Mesendoderm (in vitro differentiated cells): ENCODE data around the gene DTL.
"Not testable (repeated sequence)": the region's sequence is repeated elsewhere in the genome, so short reads cannot be mapped to it uniquely, and the experiment has no call there.

Experiments
- DNase-seq: peaks from one replicate; pipeline ENCODE4 v3.0.0; 2013
- H2AK5ac ChIP-seq: 2 replicates; pipeline ENCODE4 v1.6.1; 2013; ENCODE audit warnings: low read length, inconsistent platforms
- H2BK120ac ChIP-seq: 2 replicates; pipeline ENCODE4 v1.6.1; 2013; ENCODE audit warnings: low read depth, mild to moderate bottlenecking, low read length, moderate library complexity, mixed read lengths
- H2BK15ac ChIP-seq: replicated peaks from 2 replicates; pipeline ENCODE4 v1.6.1; 2013; ENCODE audit warnings: low read depth, mild to moderate bottlenecking, moderate library complexity
- H2BK5ac ChIP-seq: 2 replicates; pipeline ENCODE4 v1.6.1; 2013; ENCODE audit warnings: low read length, inconsistent platforms
- H3K18ac ChIP-seq: 2 replicates; pipeline ENCODE4 v1.6.1; 2013; ENCODE audit warnings: mild to moderate bottlenecking, low read length, mixed read lengths
- H3K23ac ChIP-seq: one replicate; pipeline ENCODE4 v1.6.1; 2013; ENCODE audit warnings: low read length
- H3K27ac ChIP-seq: 2 replicates; pipeline ENCODE4 v1.5.1; 2013; ENCODE audit warnings: low read depth, mild to moderate bottlenecking, inconsistent platforms, low read length, moderate library complexity
- H3K27me3 ChIP-seq: 2 replicates; pipeline ENCODE4 v1.6.1; 2013; ENCODE audit warnings: low read length, control low read depth, mild to moderate bottlenecking, inconsistent platforms; ENCODE audit not compliant: insufficient read depth, poor library complexity
- H3K36me3 ChIP-seq: 2 replicates; pipeline ENCODE4 v1.6.1; 2013; ENCODE audit warnings: low read length, inconsistent platforms; ENCODE audit not compliant: control insufficient read depth, insufficient read depth
- H3K4ac ChIP-seq: one replicate; pipeline ENCODE4 v1.6.1; 2013; ENCODE audit warnings: low read depth, mild to moderate bottlenecking, low read length, moderate library complexity
- H3K4me1 ChIP-seq: 2 replicates; pipeline ENCODE4 v1.6.1; 2013; ENCODE audit warnings: low read depth, low read length, inconsistent platforms; ENCODE audit not compliant: control insufficient read depth
- H3K4me2 ChIP-seq: 2 replicates; pipeline ENCODE4 v1.6.1; 2013; ENCODE audit warnings: low read length
- H3K4me3 ChIP-seq: 2 replicates; pipeline ENCODE4 v1.5.1; 2013; ENCODE audit warnings: mild to moderate bottlenecking, low read length
- H3K56ac ChIP-seq: one replicate; pipeline ENCODE4 v1.6.1; 2013; ENCODE audit warnings: low read length
- H3K79me1 ChIP-seq: 2 replicates; pipeline ENCODE4 v1.6.1; 2013; ENCODE audit warnings: low read length, inconsistent platforms
- H3K79me2 ChIP-seq: 2 replicates; pipeline ENCODE4 v1.6.1; 2013; ENCODE audit warnings: mild to moderate bottlenecking, low read length; ENCODE audit not compliant: control insufficient read depth, insufficient read depth
- H3K9ac ChIP-seq: 2 replicates; pipeline ENCODE4 v1.6.1; 2013; ENCODE audit warnings: low read length, inconsistent platforms
- H4K5ac ChIP-seq: one replicate; pipeline ENCODE4 v1.6.1; 2013; ENCODE audit warnings: low read length
- H4K8ac ChIP-seq: one replicate; pipeline ENCODE4 v1.6.1; 2013; ENCODE audit warnings: low read depth, mild to moderate bottlenecking, control low read depth, low read length, moderate library complexity
- WGBS: extraction: QIAGEN DNeasy Blood & Tissue Kit; methylation state at CpG from one replicate; pipeline ENCODE4 v1.1.7; 2013; ENCODE audit warnings: low lambda C conversion rate, missing lambda C conversion rate; ENCODE audit not compliant: insufficient coverage; ENCODE audit errors: extremely low coverage; 5-methylcytosine and 5-hydroxymethylcytosine counted together

Gene DTL

GRCh38 chr1:212012034-212012740 lies 23.4 kb upstream of the DTL start:
- Histone ChIP-seq H3K79me1 (no peaks in the 10 kb centered on the region), H3K4me2 (no peak overlapping the region), H3K4me1 (no peaks in the 10 kb centered on the region), H3K56ac (no peak overlapping the region), H3K27ac (no peak overlapping the region), H2AK5ac (no peak overlapping the region), H4K5ac (no peak overlapping the region), H3K79me2 (no peaks in the 10 kb centered on the region), H3K23ac (no peak overlapping the region), H3K4me3 (no peak overlapping the region), H3K27me3 (no peaks in the 10 kb centered on the region), H3K4ac (no peak overlapping the region), H3K18ac (no peak overlapping the region), H4K8ac (no peak overlapping the region), H2BK120ac (no peak overlapping the region), H3K36me3 (peaks cover 2% of the 10 kb centered on the region), H2BK15ac (no peak overlapping the region), H3K9ac (no peak overlapping the region), H2BK5ac (no peak overlapping the region)
- WGBS, result no CpG with 5 or more reads among the region's 7 CpGs
- peak; percentile 78 for DNase-seq

DNA sequence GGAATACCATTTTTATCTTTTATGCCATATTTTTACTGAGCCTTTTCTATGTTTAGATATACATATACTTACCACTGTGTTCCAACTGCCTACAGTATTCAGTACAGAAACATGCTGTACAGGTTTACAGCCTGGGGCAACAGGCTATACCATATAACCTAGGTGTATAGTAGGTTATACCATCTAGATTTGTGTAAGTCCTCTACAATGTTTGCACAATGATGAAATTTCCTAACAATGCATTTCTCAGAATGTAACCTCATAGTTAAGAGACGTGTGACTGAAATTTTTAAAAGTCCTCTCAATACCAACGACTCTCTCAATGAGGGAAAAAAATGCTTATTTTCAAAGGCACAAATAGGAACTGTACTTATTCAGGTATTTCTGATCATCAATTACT lies 21.9 kb upstream of the DTL start:
- H3K4me3 ChIP-seq, result no peak overlapping the region
- no peak for DNase-seq
- H3K23ac ChIP-seq, result no peak overlapping the region
- no peak overlapping the region for H3K56ac ChIP-seq
- H3K4me2 ChIP-seq, result no peak overlapping the region
- no peak overlapping the region for H3K9ac ChIP-seq
- H2BK15ac ChIP-seq, result no peak overlapping the region
- H3K18ac ChIP-seq, result no peak overlapping the region
- H3K27ac ChIP-seq, result no peak overlapping the region
- H3K27me3 ChIP-seq, result no peaks in the 10 kb centered on the region
- no peak overlapping the region for H4K5ac ChIP-seq
- no peaks in the 10 kb centered on the region for H3K79me1 ChIP-seq
- H2BK120ac ChIP-seq, result no peak overlapping the region
- H2AK5ac ChIP-seq, result no peak overlapping the region
- H2BK5ac ChIP-seq, result no peak overlapping the region
- no peaks in the 10 kb centered on the region for H3K4me1 ChIP-seq
- H3K79me2 ChIP-seq, result no peaks in the 10 kb centered on the region
- H3K4ac ChIP-seq, result no peak overlapping the region
- WGBS, result no CpG with 5 or more reads among the region's 2 CpGs
- no peak overlapping the region for H4K8ac ChIP-seq
- H3K36me3 ChIP-seq, result no peaks in the 10 kb centered on the region

DNA sequence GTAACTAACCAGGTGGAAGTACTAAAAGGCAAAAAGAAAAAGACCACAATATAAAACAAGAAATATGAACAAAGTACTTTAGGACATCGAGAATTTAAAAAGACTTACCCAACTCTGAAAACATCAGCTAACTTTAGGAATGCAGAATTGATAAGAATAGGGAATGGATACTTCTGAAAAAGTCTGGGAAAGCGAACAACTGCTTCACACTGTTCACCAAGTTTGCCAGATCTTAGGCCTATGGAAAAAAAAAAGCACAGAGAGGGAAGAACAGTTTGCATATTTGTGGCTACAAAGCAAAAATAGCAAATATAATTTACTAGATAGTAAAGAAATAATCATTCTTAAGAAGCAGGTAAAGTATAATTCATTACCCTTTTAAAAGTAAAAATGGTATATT lies 14.6 kb upstream of the DTL start:
- no peak overlapping the region for H2BK120ac ChIP-seq
- H3K18ac ChIP-seq, result no peak overlapping the region
- no peak overlapping the region for H2BK15ac ChIP-seq
- no peak overlapping the region for H4K5ac ChIP-seq
- H3K23ac ChIP-seq, result no peak overlapping the region
- no peaks in the 10 kb centered on the region for H3K36me3 ChIP-seq
- H2BK5ac ChIP-seq, result no peak overlapping the region
- no CpG with 5 or more reads among the region's 2 CpGs for WGBS
- H3K56ac ChIP-seq, result no peak overlapping the region
- peaks cover 2% of the 10 kb centered on the region for H3K79me1 ChIP-seq
- no peaks in the 10 kb centered on the region for H3K27me3 ChIP-seq
- H3K79me2 ChIP-seq, result peaks cover 2% of the 10 kb centered on the region
- no peak overlapping the region for H3K4ac ChIP-seq
- H3K4me3 ChIP-seq, result no peak overlapping the region
- H3K4me1 ChIP-seq, result no peaks in the 10 kb centered on the region
- no peak for DNase-seq
- no peak overlapping the region for H2AK5ac ChIP-seq
- no peak overlapping the region for H4K8ac ChIP-seq
- no peak overlapping the region for H3K27ac ChIP-seq
- no peak overlapping the region for H3K9ac ChIP-seq
- no peak overlapping the region for H3K4me2 ChIP-seq

DNA sequence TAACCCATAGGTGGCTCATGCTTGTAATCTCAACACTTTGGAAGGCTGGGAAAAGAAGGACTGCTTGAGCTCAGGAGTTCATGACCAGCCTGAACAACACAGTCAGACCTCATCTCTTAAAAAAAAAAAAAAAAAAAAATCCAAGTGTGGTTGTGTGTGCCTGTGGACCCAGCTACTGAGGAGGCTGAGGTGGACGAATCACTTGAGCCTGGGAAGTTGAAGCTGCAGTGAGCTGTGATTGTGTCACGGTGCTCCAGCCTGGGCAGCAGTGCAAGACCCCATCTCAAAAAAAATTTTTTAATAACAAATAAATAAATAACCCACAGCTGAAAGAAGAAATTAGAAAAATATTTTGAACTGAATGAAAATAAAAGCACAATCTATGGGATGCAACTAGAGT lies 14.0 kb upstream of the DTL start:
- Histone ChIP-seq H3K27ac (no peak overlapping the region), H3K79me2 (peaks cover 4% of the 10 kb centered on the region), H4K8ac (no peak overlapping the region), H3K4me1 (no peaks in the 10 kb centered on the region), H3K18ac (no peak overlapping the region), H2BK5ac (no peak overlapping the region), H2BK120ac (no peak overlapping the region), H3K4me2 (no peak overlapping the region), H3K23ac (no peak overlapping the region), H4K5ac (no peak overlapping the region), H3K56ac (no peak overlapping the region), H2BK15ac (no peak overlapping the region), H3K9ac (no peak overlapping the region), H3K4ac (no peak overlapping the region), H3K4me3 (no peak overlapping the region), H3K36me3 (no peaks in the 10 kb centered on the region), H2AK5ac (no peak overlapping the region), H3K27me3 (no peaks in the 10 kb centered on the region), H3K79me1 (peaks cover 2% of the 10 kb centered on the region)
- DNase-seq, result peak; percentile 18
- WGBS, result no CpG with 5 or more reads among the region's 2 CpGs

GRCh38 chr1:212022908-212023307 lies 12.6 kb upstream of the DTL start:
- not testable (repeated sequence) for H3K4ac ChIP-seq, H3K27ac ChIP-seq, H4K5ac ChIP-seq, H2BK15ac ChIP-seq, H3K79me2 ChIP-seq, H2BK5ac ChIP-seq, H3K4me3 ChIP-seq, H3K56ac ChIP-seq, H3K18ac ChIP-seq, H4K8ac ChIP-seq, H3K79me1 ChIP-seq, H2BK120ac ChIP-seq, DNase-seq, H3K4me2 ChIP-seq, H3K23ac ChIP-seq, H3K4me1 ChIP-seq, H3K27me3 ChIP-seq, H2AK5ac ChIP-seq, H3K9ac ChIP-seq, H3K36me3 ChIP-seq

GRCh38 chr1:212024469-212025149 lies 10.9 kb upstream of the DTL start:
- H4K5ac ChIP-seq, result no peak overlapping the region
- DNase-seq, result no peak
- H3K79me2 ChIP-seq, result peaks cover 20% of the 10 kb centered on the region
- no peak overlapping the region for H4K8ac ChIP-seq
- H3K56ac ChIP-seq, result no peak overlapping the region
- no peak overlapping the region for H3K9ac ChIP-seq
- H2BK15ac ChIP-seq, result no peak overlapping the region
- no peak overlapping the region for H3K27ac ChIP-seq
- H3K18ac ChIP-seq, result no peak overlapping the region
- H3K27me3 ChIP-seq, result no peaks in the 10 kb centered on the region
- no peaks in the 10 kb centered on the region for H3K36me3 ChIP-seq
- H3K4me3 ChIP-seq, result no peak overlapping the region
- no peak overlapping the region for H3K4ac ChIP-seq
- H3K23ac ChIP-seq, result no peak overlapping the region
- no peaks in the 10 kb centered on the region for H3K4me1 ChIP-seq
- no peak overlapping the region for H2AK5ac ChIP-seq
- H3K4me2 ChIP-seq, result no peak overlapping the region
- WGBS, result no CpG with 5 or more reads among the region's 3 CpGs
- H3K79me1 ChIP-seq, result peaks cover 4% of the 10 kb centered on the region
- no peak overlapping the region for H2BK5ac ChIP-seq
- no peak overlapping the region for H2BK120ac ChIP-seq
